ENCODE results near the gene ZMYND8. TPM values are rescaled to one million over a fixed set of nuclear protein-coding genes. Genes with fewer than 3 reads are reported as not detected.

ZMYND8 gene
- total and polyA plus RNA-seq, 2 of the 8 experiments (the other 6 are each of a cell fraction or from before 2014, with no cell fraction given) = 50.5 to 163 TPM

GRCh38 chr20:47327711-47328110, 28.8 kb downstream of the ZMYND8 start (continued):
- no peak for TF ChIP-seq CHD7 (IDR thresholded peaks at IDR 0.05; ENCODE audit: insufficient replicate concordance, low read length)
- no peak for TF ChIP-seq CBX5 (IDR thresholded peaks at IDR 0.05; ENCODE audit: low read depth, low read length)
- no peak for TF ChIP-seq KDM1A (IDR thresholded peaks at IDR 0.05; ENCODE audit: borderline replicate concordance, low read length)
- no peak for TF ChIP-seq USF2 (IDR thresholded peaks at IDR 0.05; ENCODE audit: low read length)

Data from H1 (cell line).